ENCODE measurements around the gene PSMA6. TPM values are rescaled to one million over a fixed set of nuclear protein-coding genes. Genes with fewer than 3 reads are reported as not detected.

Gene PSMA6
- total and polyA plus RNA-seq, 2 of the 13 experiments (the other 11 are each of a cell fraction or from before 2014, with no cell fraction given), result 525 to 1,109 TPM

DNA sequence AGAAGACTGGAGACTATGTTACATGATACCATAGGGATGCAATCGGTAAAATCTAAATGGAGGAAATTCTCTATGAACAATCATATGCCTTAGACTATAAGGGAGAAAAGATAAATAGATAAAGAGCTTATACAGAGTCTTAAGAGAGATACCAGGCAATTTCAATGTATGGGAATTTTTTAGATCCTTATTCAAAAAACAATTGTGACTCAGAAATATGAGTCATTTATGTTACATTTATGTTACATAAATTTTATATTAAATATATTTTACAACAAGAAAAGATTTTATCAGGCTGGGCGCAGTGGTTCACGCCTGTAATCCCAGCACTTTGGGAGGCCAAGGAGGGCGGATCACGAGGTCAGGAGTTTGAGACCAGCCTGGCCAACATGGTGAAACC lies 36.5 kb upstream of the PSMA6 start:
- FAIRE-seq, result no peak
- no peak overlapping the region for H2AFZ ChIP-seq (ENCODE audit: low read length)
- H3K9me3 ChIP-seq (ENCODE audit: low read length), result no peaks in the 10 kb centered on the region
- ATAC-seq, result no peak
- peaks cover 2 to 4% of the 10 kb centered on the region in 2 experiments; a peak in 3 of 5 replicates for H3K36me3 ChIP-seq (replicated peaks in 1 of 2; ENCODE audit: control insufficient read depth in 1 of 2, insufficient read depth in 2 of 2, low read length in 2 of 2)
- POLR2A ChIA-PET, result no interaction called here
- TF ChIP-seq, protein P1, sequence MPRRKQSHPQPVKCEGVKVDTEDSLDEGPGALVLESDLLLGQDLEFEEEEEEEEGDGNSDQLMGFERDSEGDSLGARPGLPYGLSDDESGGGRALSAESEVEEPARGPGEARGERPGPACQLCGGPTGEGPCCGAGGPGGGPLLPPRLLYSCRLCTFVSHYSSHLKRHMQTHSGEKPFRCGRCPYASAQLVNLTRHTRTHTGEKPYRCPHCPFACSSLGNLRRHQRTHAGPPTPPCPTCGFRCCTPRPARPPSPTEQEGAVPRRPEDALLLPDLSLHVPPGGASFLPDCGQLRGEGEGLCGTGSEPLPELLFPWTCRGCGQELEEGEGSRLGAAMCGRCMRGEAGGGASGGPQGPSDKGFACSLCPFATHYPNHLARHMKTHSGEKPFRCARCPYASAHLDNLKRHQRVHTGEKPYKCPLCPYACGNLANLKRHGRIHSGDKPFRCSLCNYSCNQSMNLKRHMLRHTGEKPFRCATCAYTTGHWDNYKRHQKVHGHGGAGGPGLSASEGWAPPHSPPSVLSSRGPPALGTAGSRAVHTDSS (CRISPR knock-in tag; conservative IDR thresholded peaks at IDR 0.05), result no peak
- TF ChIP-seq, protein P2, sequence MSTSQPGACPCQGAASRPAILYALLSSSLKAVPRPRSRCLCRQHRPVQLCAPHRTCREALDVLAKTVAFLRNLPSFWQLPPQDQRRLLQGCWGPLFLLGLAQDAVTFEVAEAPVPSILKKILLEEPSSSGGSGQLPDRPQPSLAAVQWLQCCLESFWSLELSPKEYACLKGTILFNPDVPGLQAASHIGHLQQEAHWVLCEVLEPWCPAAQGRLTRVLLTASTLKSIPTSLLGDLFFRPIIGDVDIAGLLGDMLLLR (CRISPR knock-in tag; IDR thresholded peaks at IDR 0.05), result no peak
- no peak for TF ChIP-seq ATF7 (IDR thresholded peaks at IDR 0.05)
- no peak for TF ChIP-seq ATF7 (CRISPR knock-in tag; IDR thresholded peaks at IDR 0.05)
- TF ChIP-seq ONECUT2 (CRISPR knock-in tag; IDR thresholded peaks at IDR 0.05), result no peak
- TF ChIP-seq ZNF354B (CRISPR knock-in tag; IDR thresholded peaks at IDR 0.05), result no peak
- TF ChIP-seq, protein P3, sequence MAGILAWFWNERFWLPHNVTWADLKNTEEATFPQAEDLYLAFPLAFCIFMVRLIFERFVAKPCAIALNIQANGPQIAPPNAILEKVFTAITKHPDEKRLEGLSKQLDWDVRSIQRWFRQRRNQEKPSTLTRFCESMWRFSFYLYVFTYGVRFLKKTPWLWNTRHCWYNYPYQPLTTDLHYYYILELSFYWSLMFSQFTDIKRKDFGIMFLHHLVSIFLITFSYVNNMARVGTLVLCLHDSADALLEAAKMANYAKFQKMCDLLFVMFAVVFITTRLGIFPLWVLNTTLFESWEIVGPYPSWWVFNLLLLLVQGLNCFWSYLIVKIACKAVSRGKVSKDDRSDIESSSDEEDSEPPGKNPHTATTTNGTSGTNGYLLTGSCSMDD (CRISPR knock-in tag; IDR thresholded peaks at IDR 0.05), result no peak
- TF ChIP-seq MYNN (CRISPR knock-in tag; IDR thresholded peaks at IDR 0.05; ENCODE audit: low read depth), result no peak
- TF ChIP-seq, protein P4, sequence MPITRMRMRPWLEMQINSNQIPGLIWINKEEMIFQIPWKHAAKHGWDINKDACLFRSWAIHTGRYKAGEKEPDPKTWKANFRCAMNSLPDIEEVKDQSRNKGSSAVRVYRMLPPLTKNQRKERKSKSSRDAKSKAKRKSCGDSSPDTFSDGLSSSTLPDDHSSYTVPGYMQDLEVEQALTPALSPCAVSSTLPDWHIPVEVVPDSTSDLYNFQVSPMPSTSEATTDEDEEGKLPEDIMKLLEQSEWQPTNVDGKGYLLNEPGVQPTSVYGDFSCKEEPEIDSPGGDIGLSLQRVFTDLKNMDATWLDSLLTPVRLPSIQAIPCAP (CRISPR knock-in tag; IDR thresholded peaks at IDR 0.05; ENCODE audit: low read depth), result no peak
- TF ChIP-seq, protein P5, sequence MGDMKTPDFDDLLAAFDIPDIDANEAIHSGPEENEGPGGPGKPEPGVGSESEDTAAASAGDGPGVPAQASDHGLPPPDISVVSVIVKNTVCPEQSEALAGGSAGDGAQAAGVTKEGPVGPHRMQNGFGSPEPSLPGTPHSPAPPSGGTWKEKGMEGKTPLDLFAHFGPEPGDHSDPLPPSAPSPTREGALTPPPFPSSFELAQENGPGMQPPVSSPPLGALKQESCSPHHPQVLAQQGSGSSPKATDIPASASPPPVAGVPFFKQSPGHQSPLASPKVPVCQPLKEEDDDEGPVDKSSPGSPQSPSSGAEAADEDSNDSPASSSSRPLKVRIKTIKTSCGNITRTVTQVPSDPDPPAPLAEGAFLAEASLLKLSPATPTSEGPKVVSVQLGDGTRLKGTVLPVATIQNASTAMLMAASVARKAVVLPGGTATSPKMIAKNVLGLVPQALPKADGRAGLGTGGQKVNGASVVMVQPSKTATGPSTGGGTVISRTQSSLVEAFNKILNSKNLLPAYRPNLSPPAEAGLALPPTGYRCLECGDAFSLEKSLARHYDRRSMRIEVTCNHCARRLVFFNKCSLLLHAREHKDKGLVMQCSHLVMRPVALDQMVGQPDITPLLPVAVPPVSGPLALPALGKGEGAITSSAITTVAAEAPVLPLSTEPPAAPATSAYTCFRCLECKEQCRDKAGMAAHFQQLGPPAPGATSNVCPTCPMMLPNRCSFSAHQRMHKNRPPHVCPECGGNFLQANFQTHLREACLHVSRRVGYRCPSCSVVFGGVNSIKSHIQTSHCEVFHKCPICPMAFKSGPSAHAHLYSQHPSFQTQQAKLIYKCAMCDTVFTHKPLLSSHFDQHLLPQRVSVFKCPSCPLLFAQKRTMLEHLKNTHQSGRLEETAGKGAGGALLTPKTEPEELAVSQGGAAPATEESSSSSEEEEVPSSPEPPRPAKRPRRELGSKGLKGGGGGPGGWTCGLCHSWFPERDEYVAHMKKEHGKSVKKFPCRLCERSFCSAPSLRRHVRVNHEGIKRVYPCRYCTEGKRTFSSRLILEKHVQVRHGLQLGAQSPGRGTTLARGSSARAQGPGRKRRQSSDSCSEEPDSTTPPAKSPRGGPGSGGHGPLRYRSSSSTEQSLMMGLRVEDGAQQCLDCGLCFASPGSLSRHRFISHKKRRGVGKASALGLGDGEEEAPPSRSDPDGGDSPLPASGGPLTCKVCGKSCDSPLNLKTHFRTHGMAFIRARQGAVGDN (CRISPR knock-in tag; IDR thresholded peaks at IDR 0.05), result no peak
- no peaks in the 10 kb centered on the region for H4K20me1 ChIP-seq (ENCODE audit: insufficient read depth, low read length)
- H3K4me2 ChIP-seq (ENCODE audit: low read depth, low read length), result no peak overlapping the region
- no TSS peak for BruUV-seq (replicated peaks)
- H3K4me3 ChIP-seq (replicated peaks in 1 of 3; ENCODE audit: insufficient read depth in 1 of 3, low read depth in 2 of 3, low read length in 3 of 3), result no peak overlapping the region
- CTCF ChIA-PET (ENCODE audit: low intra/inter-chr PET ratio, low total read pairs), result no interaction called here
- H3K27ac ChIP-seq (ENCODE audit: extremely low read length, insufficient read depth, low read length), result no peak overlapping the region
- in situ Hi-C loops (cut with HindIII; ENCODE audit: extremely low pct_ligation_motif_present, low pct_unique_long_range_greater_than_20kb), result no loop called here
- 97% methylated on average over 5 of the region's 5 CpGs for WGBS (ENCODE audit: low lambda C conversion rate)
- intact Hi-C loops (cut with micrococcal nuclease; ENCODE audit: unreplicated experiment), result no loop called here
- H3K4me1 ChIP-seq (ENCODE audit: insufficient read depth, low read length), result no peaks in the 10 kb centered on the region
- H3K79me2 ChIP-seq (ENCODE audit: insufficient read depth, low read length), result no peaks in the 10 kb centered on the region
- no peaks in the 10 kb centered on the region for H3K27me3 ChIP-seq (ENCODE audit: control insufficient read depth in 1 of 2, insufficient read depth in 2 of 2, low read length in 2 of 2)
- H3K9ac ChIP-seq (ENCODE audit: insufficient read depth, low read depth, low read length), result no peak overlapping the region
- no peak for DNase-seq (ENCODE audit: low spot score)
